WTC11 (cell line): ENCODE measurements around the gene ZFP62.

Source experiments
- CTCF ChIP-seq: fragments of 200-600 bp; IDR thresholded peaks from 2 replicates; pipeline ENCODE4 v1.8.0; 2022; ENCODE audit warnings: antibody characterized with exemption
- E2F5 ChIP-seq: sonication (generic); formaldehyde crosslinking; IDR thresholded peaks from 2 replicates; pipeline ENCODE4 v1.8.1; 2022; ENCODE audit warnings: mild to moderate bottlenecking, moderate library complexity, missing genetic modification reagents
- FOXK1 ChIP-seq: sonication (generic); formaldehyde crosslinking; IDR thresholded peaks from 2 replicates; pipeline ENCODE4 v1.8.0; 2022; ENCODE audit warnings: mild to moderate bottlenecking, moderate library complexity, missing genetic modification reagents
- IRF1 ChIP-seq: sonication (generic); formaldehyde crosslinking; IDR thresholded peaks from 2 replicates; pipeline ENCODE4 v1.8.0; 2023; ENCODE audit warnings: missing genetic modification reagents
- NR2C2 ChIP-seq: sonication (generic); formaldehyde crosslinking; IDR thresholded peaks from 2 replicates; pipeline ENCODE4 v1.8.0; 2022; ENCODE audit warnings: mild to moderate bottlenecking, missing genetic modification reagents
- STAT6 ChIP-seq: sonication (generic); formaldehyde crosslinking; conservative IDR thresholded peaks from 2 replicates; pipeline ENCODE4 v1.8.1; 2023; ENCODE audit warnings: mild to moderate bottlenecking, low read depth, missing genetic modification reagents, moderate library complexity
- TF ChIP-seq, protein P1 (sequence below): sonication (generic); formaldehyde crosslinking; IDR thresholded peaks from 2 replicates; pipeline ENCODE4 v1.8.1; 2023; ENCODE audit warnings: mild to moderate bottlenecking, missing genetic modification reagents, borderline replicate concordance
- TF ChIP-seq, protein P2 (sequence below): sonication (generic); formaldehyde crosslinking; IDR thresholded peaks from 2 replicates; pipeline ENCODE4 v1.8.1; 2023; ENCODE audit warnings: mild to moderate bottlenecking, missing genetic modification reagents, moderate library complexity

GRCh38 chr5:180824630-180825476, 36.2 kb downstream of the ZFP62 start:
- no peak for TF ChIP-seq CTCF
- no peak for TF ChIP-seq IRF1
- TF ChIP-seq E2F5 (CRISPR knock-in tag): no peak
- TF ChIP-seq FOXK1 (CRISPR knock-in tag): no peak
- TF ChIP-seq, protein P1, sequence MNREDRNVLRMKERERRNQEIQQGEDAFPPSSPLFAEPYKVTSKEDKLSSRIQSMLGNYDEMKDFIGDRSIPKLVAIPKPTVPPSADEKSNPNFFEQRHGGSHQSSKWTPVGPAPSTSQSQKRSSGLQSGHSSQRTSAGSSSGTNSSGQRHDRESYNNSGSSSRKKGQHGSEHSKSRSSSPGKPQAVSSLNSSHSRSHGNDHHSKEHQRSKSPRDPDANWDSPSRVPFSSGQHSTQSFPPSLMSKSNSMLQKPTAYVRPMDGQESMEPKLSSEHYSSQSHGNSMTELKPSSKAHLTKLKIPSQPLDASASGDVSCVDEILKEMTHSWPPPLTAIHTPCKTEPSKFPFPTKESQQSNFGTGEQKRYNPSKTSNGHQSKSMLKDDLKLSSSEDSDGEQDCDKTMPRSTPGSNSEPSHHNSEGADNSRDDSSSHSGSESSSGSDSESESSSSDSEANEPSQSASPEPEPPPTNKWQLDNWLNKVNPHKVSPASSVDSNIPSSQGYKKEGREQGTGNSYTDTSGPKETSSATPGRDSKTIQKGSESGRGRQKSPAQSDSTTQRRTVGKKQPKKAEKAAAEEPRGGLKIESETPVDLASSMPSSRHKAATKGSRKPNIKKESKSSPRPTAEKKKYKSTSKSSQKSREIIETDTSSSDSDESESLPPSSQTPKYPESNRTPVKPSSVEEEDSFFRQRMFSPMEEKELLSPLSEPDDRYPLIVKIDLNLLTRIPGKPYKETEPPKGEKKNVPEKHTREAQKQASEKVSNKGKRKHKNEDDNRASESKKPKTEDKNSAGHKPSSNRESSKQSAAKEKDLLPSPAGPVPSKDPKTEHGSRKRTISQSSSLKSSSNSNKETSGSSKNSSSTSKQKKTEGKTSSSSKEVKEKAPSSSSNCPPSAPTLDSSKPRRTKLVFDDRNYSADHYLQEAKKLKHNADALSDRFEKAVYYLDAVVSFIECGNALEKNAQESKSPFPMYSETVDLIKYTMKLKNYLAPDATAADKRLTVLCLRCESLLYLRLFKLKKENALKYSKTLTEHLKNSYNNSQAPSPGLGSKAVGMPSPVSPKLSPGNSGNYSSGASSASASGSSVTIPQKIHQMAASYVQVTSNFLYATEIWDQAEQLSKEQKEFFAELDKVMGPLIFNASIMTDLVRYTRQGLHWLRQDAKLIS (CRISPR knock-in tag): no peak
- TF ChIP-seq NR2C2 (CRISPR knock-in tag): no peak
- TF ChIP-seq, protein P2, sequence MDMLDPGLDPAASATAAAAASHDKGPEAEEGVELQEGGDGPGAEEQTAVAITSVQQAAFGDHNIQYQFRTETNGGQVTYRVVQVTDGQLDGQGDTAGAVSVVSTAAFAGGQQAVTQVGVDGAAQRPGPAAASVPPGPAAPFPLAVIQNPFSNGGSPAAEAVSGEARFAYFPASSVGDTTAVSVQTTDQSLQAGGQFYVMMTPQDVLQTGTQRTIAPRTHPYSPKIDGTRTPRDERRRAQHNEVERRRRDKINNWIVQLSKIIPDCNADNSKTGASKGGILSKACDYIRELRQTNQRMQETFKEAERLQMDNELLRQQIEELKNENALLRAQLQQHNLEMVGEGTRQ (CRISPR knock-in tag): no peak
- TF ChIP-seq STAT6 (CRISPR knock-in tag): no peak
